ENCODE data around the gene OLFML3. TPM values are rescaled to one million over a fixed set of nuclear protein-coding genes. Genes with fewer than 3 reads are reported as not detected.

OLFML3 gene
- total and polyA plus RNA-seq, 2 of the 8 experiments (the other 6 are each of a cell fraction or from before 2014, with no cell fraction given) = 56.0 to 72.3 TPM

- no peak overlapping the region for H2AFZ ChIP-seq (ENCODE audit: low read length)
- no peak overlapping the region for H3K56ac ChIP-seq (replicated peaks; ENCODE audit: insufficient read length, low read depth, low read length)
- DNase-seq (ENCODE audit: low read depth in 1 of 2, low spot score in 2 of 2) = no peak
- H3K18ac ChIP-seq (ENCODE audit: extremely low read depth, low read length) = peak overlapping the region; percentile 79
- H3K14ac ChIP-seq (ENCODE audit: insufficient read length) = no peak overlapping the region
- H2BK120ac ChIP-seq (replicated peaks; ENCODE audit: low read depth, low read length) = peak overlapping the region; percentile 5
- no peak overlapping the region for H3K4ac ChIP-seq (replicated peaks; ENCODE audit: insufficient read length, low read depth, low read length)
- no peak for FAIRE-seq
- no peak overlapping the region for H2BK20ac ChIP-seq (ENCODE audit: low read length)
- H3K9ac ChIP-seq (replicated peaks in 1 of 4; ENCODE audit: extremely low read depth in 1 of 4, low read depth in 3 of 4, low read length in 3 of 4) = no peak overlapping the region
- WGBS, 2 experiments (ENCODE audit: extremely low coverage in 1 of 2, insufficient coverage in 1 of 2, insufficient read length in 1 of 2, insufficient replicate concordance in 2 of 2, low coverage in 1 of 2, low lambda C conversion rate in 2 of 2, missing lambda C conversion rate in 1 of 2) = 97% methylated on average over 5 of the region's 5 CpGs; no CpG with 5 or more reads in 1 of the 2 experiments
- ChIA-PET POLR2A (ENCODE audit: partially characterized antibody) (interaction anchor here (0.9 to 3.6 kb wide), 4 partner anchors 8 to 84 kb away, joined by 3 to 14 read pairs (median 3); no protein-coding TSS in a partner anchor), CTCF (ENCODE audit: partially characterized antibody) (interaction anchor here (0.6 to 3.7 kb wide), 9 partner anchors 20 to 1186 kb away, joined by 3 to 23 read pairs (median 4); partner anchors contain the start of gene OLFML3)
- peaks cover 9 to 19% (median 16%) of the 10 kb centered on the region in 4 experiments for H3K4me1 ChIP-seq (replicated peaks in 1 of 4; ENCODE audit: control insufficient read depth in 3 of 4, insufficient read depth in 4 of 4, low read length in 3 of 4)
- H4K20me1 ChIP-seq (replicated peaks in 1 of 2; ENCODE audit: control insufficient read depth in 1 of 2, insufficient read depth in 2 of 2, low read length in 2 of 2) = no peaks in the 10 kb centered on the region
- peak overlapping the region; percentile 85; the same call in 1 of the 2 replicates for H2BK12ac ChIP-seq (ENCODE audit: low read depth, low read length)
- no peaks in the 10 kb centered on the region; a peak in 2 of 4 replicates for H3K9me3 ChIP-seq (ENCODE audit: insufficient read depth in 2 of 2, low read depth in 1 of 2, low read length in 1 of 2)
- H3K36me3 ChIP-seq (ENCODE audit: control insufficient read depth in 2 of 4, insufficient read depth in 4 of 4, low read length in 3 of 4) = no peaks in the 10 kb centered on the region
- H3K79me2 ChIP-seq (ENCODE audit: control insufficient read depth in 1 of 2, insufficient read depth in 2 of 2, low read length in 2 of 2) = no peaks in the 10 kb centered on the region
- H3K27ac ChIP-seq (ENCODE audit: low read depth, low read length) = no peak overlapping the region
- H3K4me2 ChIP-seq (ENCODE audit: insufficient read depth in 1 of 2, low read depth in 2 of 2, low read length in 2 of 2) = peak overlapping the region in 1 of 2 experiments; percentile 29; a peak in 1 of 4 replicates
- H3K23me2 ChIP-seq (ENCODE audit: low read depth, low read length) = no peaks in the 10 kb centered on the region
- no peak overlapping the region for H4K91ac ChIP-seq (replicated peaks; ENCODE audit: insufficient read length, low read length)
- H2BK5ac ChIP-seq (ENCODE audit: low read depth, low read length) = peak overlapping the region; percentile 27; the same call in 1 of the 2 replicates
- H3K4me3 ChIP-seq (ENCODE audit: extremely low read depth in 1 of 4, insufficient read depth in 2 of 4, low read depth in 3 of 4, low read length in 4 of 4) = no peak overlapping the region
- H3K23ac ChIP-seq (ENCODE audit: insufficient read length) = no peak overlapping the region
- H4K8ac ChIP-seq (ENCODE audit: extremely low read depth, insufficient read depth, low read length) = no peak overlapping the region
- no peaks in the 10 kb centered on the region for H3K27me3 ChIP-seq (replicated peaks in 1 of 4; ENCODE audit: control insufficient read depth in 3 of 4, extremely low read depth in 1 of 4, insufficient read depth in 3 of 4, low read length in 3 of 4)
- H2BK15ac ChIP-seq (ENCODE audit: low read length) = no peak overlapping the region
- peak overlapping the region; percentile 40; the same call in 1 of the 2 replicates for H2AK5ac ChIP-seq (ENCODE audit: low read depth, low read length)
- H4K5ac ChIP-seq (ENCODE audit: insufficient read length, low read depth, low read length) = no peak overlapping the region
- no peaks in the 10 kb centered on the region for H3K79me1 ChIP-seq (ENCODE audit: low read depth, low read length)
- no peak for TF ChIP-seq CREB1 (IDR thresholded peaks at IDR 0.05)
- no peak for TF ChIP-seq SUZ12 (IDR thresholded peaks at IDR 0.05; ENCODE audit: low read length)
- no peak for TF ChIP-seq ASH2L (IDR thresholded peaks at IDR 0.05; ENCODE audit: low read length)
- no peak for TF ChIP-seq RFX5 (IDR thresholded peaks at IDR 0.05; ENCODE audit: borderline replicate concordance, low read depth, low read length)
- no peak for TF ChIP-seq GABPA (IDR thresholded peaks at IDR 0.05; ENCODE audit: borderline replicate concordance, insufficient read depth, low read length)
- TF ChIP-seq CHD1 (IDR thresholded peaks at IDR 0.05; ENCODE audit: low read depth, low read length) = no peak
- TF ChIP-seq FOSL1 (IDR thresholded peaks at IDR 0.05; ENCODE audit: insufficient read depth, low read depth, low read length) = no peak
- TF ChIP-seq ATF2 (IDR thresholded peaks at IDR 0.05; ENCODE audit: low read length) = no peak
- TF ChIP-seq CHD2 (IDR thresholded peaks at IDR 0.05; ENCODE audit: low read length) = no peak
- TF ChIP-seq TAF1 (IDR thresholded peaks at IDR 0.05; ENCODE audit: low read depth, low read length) = no peak
- no peak for TF ChIP-seq SP2 (IDR thresholded peaks at IDR 0.05; ENCODE audit: low read length)
- no peak for TF ChIP-seq ATF3 (IDR thresholded peaks at IDR 0.05; ENCODE audit: insufficient read depth, low read depth, low read length)
These were observed 24.2 kb downstream of the OLFML3 start for GRCh38 chr1:114003431-114003830.

Data from H1 (cell line).